H1 (cell line): ENCODE measurements around the gene DSTN. TPM values are rescaled to one million over a fixed set of nuclear protein-coding genes. Genes with fewer than 3 reads are reported as not detected.

ENCODE experiments used
- CHD7 ChIP-seq: fragments of 300-600 bp; sonication (generic); IDR thresholded peaks from 2 replicates; pipeline ENCODE4 v1.7.1; 2012; ENCODE audit warnings: low read length, moderate library complexity, mild to moderate bottlenecking, inconsistent platforms; ENCODE audit not compliant: insufficient replicate concordance
- EGR1 ChIP-seq: IDR thresholded peaks from 2 replicates; pipeline ENCODE4 v1.6.1; 2011; ENCODE audit warnings: low read depth, low read length, borderline replicate concordance
- GTF2F1 ChIP-seq: IDR thresholded peaks from 2 replicates; pipeline ENCODE4 v1.6.1; 2012; ENCODE audit warnings: low read depth, low read length, improper control_type of control experiment, borderline replicate concordance
- HDAC2 ChIP-seq, 2 experiments: fragments of 300-600 bp in 1 of 2; sonication (generic) in 1 of 2; IDR thresholded peaks; 2 replicates each; pipeline ENCODE4 v1.6.1; 2011 to 2012; ENCODE audit warnings: low read depth in 2 of 2, low read length in 2 of 2, mild to moderate bottlenecking in 2 of 2, moderate library complexity in 2 of 2, borderline replicate concordance in 1 of 2, inconsistent platforms in 1 of 2
- KDM4A ChIP-seq: IDR thresholded peaks from one replicate; pipeline ENCODE4 v1.7.1; 2012; ENCODE audit warnings: low read depth, mild to moderate bottlenecking, moderate library complexity, low read length, inconsistent platforms; ENCODE audit not compliant: severe bottlenecking
- KDM5A ChIP-seq: fragments of 200-600 bp; IDR thresholded peaks from 2 replicates; pipeline ENCODE4 v1.7.1; 2012; ENCODE audit warnings: mild to moderate bottlenecking, low read length, inconsistent platforms, mixed read lengths
- TBP ChIP-seq: IDR thresholded peaks from 2 replicates; pipeline ENCODE4 v1.6.1; 2011; ENCODE audit warnings: low read depth, low read length, improper control_type of control experiment
- polyA plus RNA-seq, 7 experiments: library from polyadenylated mRNA; depleted of rRNA in 3 of 7; stranded (reverse) in 5 of 7; unstranded in 2 of 7; fragments of >200 nt in 5 of 7; fragments of 200-250 nt in 2 of 7; gene quantifications; 1 replicate in 5 of 7; 2 replicates in 1 of 7; 4 replicates in 1 of 7; pipeline versions ENCODE4 v1.2.1 to v1.2.3, GENCODE V29; 2011 to 2013; ENCODE audit warnings: missing spikeins in 2 of 7, mixed read lengths in 2 of 7
- total RNA-seq: library from RNA; stranded (reverse); fragmentation: NEBNext Ultra II Directional; extraction: Animal tissue kit (Norgen Biotek cat#: 25700); gene quantifications from 2 replicates; pipeline ENCODE4 v1.2.1, GENCODE V29; 2021

Gene DSTN
- total and polyA plus RNA-seq, 2 of the 8 experiments (the other 6 are each of a cell fraction or from before 2014, with no cell fraction given) = 43.3 to 208 TPM

- no peak for TF ChIP-seq HDAC2 (IDR thresholded peaks at IDR 0.05; ENCODE audit: borderline replicate concordance in 1 of 2, low read depth in 2 of 2, low read length in 2 of 2)
- no peak for TF ChIP-seq KDM5A
- no peak for TF ChIP-seq CHD7
- TF ChIP-seq KDM4A = no peak
- TF ChIP-seq TBP = no peak
- TF ChIP-seq GTF2F1 = no peak
- TF ChIP-seq EGR1 = no peak
Measured at GRCh38 chr20:17605131-17605660, 35.3 kb downstream of the DSTN start (continued).
